Activated CD4-positive, alpha-beta T cell treated with anti-CD3 and anti-CD28 coated beads, Interleukin-2, amount 10 ng/mL, durations not matched to agents 7 days and 5 days (primary cell): ENCODE data around the gene CHDH. TPM values are rescaled to one million over a fixed set of nuclear protein-coding genes. Genes with fewer than 3 reads are reported as not detected.
A peak's percentile ranks its signal among the peaks of the same experiment; 100 is the strongest.

Experiments used
- CTCF ChIA-PET: fragments of 350-600 bp; sonication (Branson Sonifier 250); formaldehyde crosslinking; loops from one replicate; lab custom pipeline; 2021; ENCODE audit warnings: antibody characterized with exemption; lab: Charles Lee
- POLR2A ChIA-PET: fragments of 350-600 bp; sonication (Branson Sonifier 250); formaldehyde crosslinking; loops from one replicate; lab custom pipeline; 2021; ENCODE audit warnings: antibody characterized with exemption; lab: Charles Lee
- DNase-seq: peaks from one replicate; pipeline ENCODE4 v3.0.0-alpha.2; 2020
- H3K27ac Mint-ChIP-seq: one replicate; pipeline ENCODE4 v1.8.0; 2021; ENCODE audit warnings: mild to moderate bottlenecking, moderate library complexity, mixed read lengths
- H3K27me3 Mint-ChIP-seq: one replicate; pipeline ENCODE4 v1.8.0; 2021; ENCODE audit warnings: mixed read lengths
- H3K36me3 Mint-ChIP-seq: one replicate; pipeline ENCODE4 v1.8.0; 2021; ENCODE audit warnings: low read depth, mixed read lengths
- H3K4me1 Mint-ChIP-seq: one replicate; pipeline ENCODE4 v1.8.0; 2021; ENCODE audit warnings: mixed read lengths
- H3K4me3 Mint-ChIP-seq: one replicate; pipeline ENCODE4 v1.8.0; 2021; ENCODE audit warnings: mild to moderate bottlenecking, moderate library complexity, mixed read lengths
- H3K9me3 Mint-ChIP-seq: one replicate; pipeline ENCODE4 v1.8.0; 2021; ENCODE audit warnings: mixed read lengths
- total RNA-seq, 2 experiments: library from RNA; stranded (reverse); gene quantifications; one replicate each; pipeline ENCODE4 v1.2.3, GENCODE V29; 2021

The CHDH gene
- under 1 TPM; 0.40 to 0.79 TPM for total RNA-seq

DNA sequence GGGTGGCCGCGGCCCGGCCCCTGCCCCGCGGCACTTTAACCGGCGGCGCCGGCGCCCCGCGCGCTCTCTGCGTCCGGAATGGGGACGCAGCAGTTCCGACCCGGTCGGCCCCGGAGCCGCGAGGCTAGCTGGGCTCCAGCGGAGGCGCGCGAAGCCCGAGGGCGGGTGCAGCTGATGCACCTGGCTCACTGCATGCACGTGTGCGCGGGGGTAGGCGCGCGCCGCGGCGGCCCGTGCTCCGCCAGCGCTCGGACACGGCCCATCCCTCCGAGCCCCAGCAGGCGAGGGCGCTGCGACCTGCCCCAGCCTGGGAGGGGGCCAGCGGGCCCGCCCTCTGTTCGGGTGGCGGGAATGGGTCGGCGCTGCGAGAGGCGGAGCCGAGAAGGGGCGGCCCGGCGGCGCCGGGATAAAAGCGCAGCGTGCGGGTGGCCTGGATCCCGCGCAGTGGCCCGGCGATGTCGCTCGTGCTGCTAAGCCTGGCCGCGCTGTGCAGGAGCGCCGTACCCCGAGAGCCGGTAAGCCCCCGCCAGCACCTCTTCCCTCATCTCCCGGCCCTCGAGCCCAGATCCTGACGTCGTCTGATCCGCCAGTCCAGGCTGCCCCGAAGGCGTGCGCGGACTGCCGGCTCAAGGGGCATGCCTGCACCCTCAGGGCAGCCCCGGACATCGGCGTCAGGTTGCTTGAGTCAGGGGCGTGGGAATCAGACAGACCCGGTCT is at the start of gene CHDH, which contains the start of gene IL17RB:
Gene CHDH, minus strand, starts transcription at position 286 of the 717 bp plus-strand sequence. CDS start 22,411 bp downstream, outside the sequence.
Gene IL17RB, plus strand, starts transcription at position 435 of the 717 bp plus-strand sequence. Its CDS starts 21 bp downstream, at position 456.
- DNase-seq: no peak
- Mint-ChIP-seq H3K4me3 (peak within 1 kb of the TSS; percentile 65), H3K27me3 (peaks cover 56% of the 10 kb centered on the region), H3K27ac (no peak within 1 kb of the TSS), H3K9me3 (no peaks in the 10 kb centered on the region), H3K36me3 (no peaks in the 10 kb centered on the region), H3K4me1 (peaks cover 3% of the 10 kb centered on the region)
- ChIA-PET CTCF (no interaction called here), POLR2A (no interaction called here)

- peaks cover 49% of the 10 kb centered on the region for H3K4me1 Mint-ChIP-seq
- DNase-seq: peak; percentile 9
- POLR2A ChIA-PET: interaction anchor here (0.8 kb wide), 1 partner anchor 9 kb away, joined by 3 read pairs; no protein-coding TSS in a partner anchor
- peaks cover 33% of the 10 kb centered on the region for H3K36me3 Mint-ChIP-seq
- peak overlapping the region; percentile 92 for H3K4me3 Mint-ChIP-seq
- peak overlapping the region; percentile 97 for H3K27ac Mint-ChIP-seq
- H3K9me3 Mint-ChIP-seq: peaks cover 3% of the 10 kb centered on the region
- CTCF ChIA-PET: interaction anchor here (0.9 kb wide), 1 partner anchor 18 kb away, joined by 5 read pairs; no protein-coding TSS in a partner anchor
- H3K27me3 Mint-ChIP-seq: peaks cover 21% of the 10 kb centered on the region
These were observed 46.0 kb upstream of the CHDH start for GRCh38 chr3:53892286-53892637.

DNA sequence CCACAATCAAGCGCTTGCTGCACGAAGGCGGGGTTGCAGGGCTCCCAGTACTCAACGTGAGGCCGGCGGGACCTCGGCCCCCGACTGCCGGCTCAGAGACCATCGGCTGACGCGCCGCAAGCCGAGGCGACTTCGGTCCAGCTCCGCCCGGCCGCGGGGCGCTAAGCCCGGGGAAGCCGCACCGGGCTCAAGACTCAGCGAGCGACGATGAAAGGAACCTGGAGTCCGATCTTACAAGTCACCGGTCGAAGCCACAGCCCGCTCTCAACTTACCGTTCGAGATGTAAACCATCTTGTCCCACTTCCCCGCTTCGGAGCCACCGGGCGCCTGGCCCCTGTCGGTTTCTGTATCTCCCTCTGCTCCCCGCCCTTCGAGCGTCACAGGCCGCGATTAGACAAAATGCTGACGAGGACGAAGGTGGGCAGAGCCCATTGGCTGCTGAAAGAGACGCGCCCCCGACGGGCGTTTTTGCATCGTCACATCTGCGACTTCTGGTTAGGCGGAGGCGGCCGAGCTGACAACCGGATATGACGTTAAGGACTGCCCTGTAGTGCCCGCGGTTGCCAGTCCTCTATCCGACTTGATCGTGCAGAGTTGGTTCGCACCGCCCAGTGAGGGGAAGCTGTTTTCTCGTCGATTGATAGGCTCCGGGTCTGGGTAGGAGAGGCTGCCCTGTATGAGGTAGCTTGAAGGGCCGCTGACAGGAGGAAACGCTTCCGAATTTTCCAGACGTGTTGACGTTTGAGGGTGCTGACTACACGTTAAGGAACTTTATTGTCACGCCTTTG is 45.5 kb upstream of the CHDH start, which contains the start of gene SELENOK:
Gene SELENOK, minus strand, starts transcription at position 363 of the 789 bp plus-strand sequence.
- POLR2A ChIA-PET: interaction anchor here (0.8 kb wide), 1 partner anchor 9 kb away, joined by 3 read pairs; no protein-coding TSS in a partner anchor
- Mint-ChIP-seq H3K9me3 (peaks cover 3% of the 10 kb centered on the region), H3K4me3 (peak within 1 kb of the TSS; percentile 92), H3K4me1 (peaks cover 54% of the 10 kb centered on the region), H3K36me3 (peaks cover 37% of the 10 kb centered on the region), H3K27me3 (peaks cover 17% of the 10 kb centered on the region), H3K27ac (peak within 1 kb of the TSS; percentile 97)
- peak; percentile 98 for DNase-seq
- CTCF ChIA-PET: interaction anchor here (0.9 to 1.1 kb wide), 3 partner anchors 11 to 17 kb away, joined by 3 to 5 read pairs (median 4); no protein-coding TSS in a partner anchor

DNA sequence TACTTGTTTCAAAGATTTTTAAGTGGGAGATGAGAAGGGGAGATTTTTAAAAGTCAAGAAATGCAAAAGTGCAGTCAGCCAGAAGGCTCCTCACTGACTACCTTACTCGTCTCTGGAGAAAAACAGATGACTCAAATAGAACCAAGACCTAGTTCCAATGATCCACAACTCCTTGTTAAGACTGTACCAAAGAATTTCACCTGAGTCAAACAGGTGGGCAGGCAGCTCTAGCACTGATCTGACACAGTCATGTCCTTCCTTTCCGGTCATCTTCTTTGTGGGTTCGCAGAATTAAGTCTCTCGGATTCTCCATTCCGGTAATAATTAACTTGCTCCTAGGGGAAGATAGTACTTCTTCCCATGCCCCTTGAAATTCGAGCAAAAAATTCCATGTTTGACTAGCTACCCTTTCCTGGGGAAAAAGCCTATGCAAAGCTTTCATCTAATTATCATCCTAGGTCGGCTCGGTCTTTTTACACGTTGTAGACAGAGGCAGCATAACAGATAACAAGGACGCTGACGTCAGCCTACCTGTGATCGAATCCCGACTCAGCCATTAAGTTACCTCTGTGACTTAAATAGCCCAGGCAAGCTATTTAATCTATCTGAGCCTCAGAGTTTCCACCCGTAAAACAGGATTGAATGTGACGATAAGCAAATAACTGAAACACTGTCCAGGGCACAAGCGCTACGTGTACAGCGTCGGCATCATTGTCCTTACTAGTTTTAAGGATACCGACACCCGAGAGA is 44.7 kb upstream of the CHDH start:
- peak; percentile 72 for DNase-seq
- CTCF ChIA-PET: interaction anchor here (0.8 to 1.1 kb wide), 3 partner anchors 11 to 545 kb away, joined by 3 to 4 read pairs (median 3); no protein-coding TSS in a partner anchor
- peak overlapping the region; percentile 92 for H3K4me3 Mint-ChIP-seq
- peaks cover 3% of the 10 kb centered on the region for H3K9me3 Mint-ChIP-seq
- peaks cover 39% of the 10 kb centered on the region for H3K36me3 Mint-ChIP-seq
- H3K27me3 Mint-ChIP-seq: peaks cover 14% of the 10 kb centered on the region
- peak overlapping the region; percentile 97 for H3K27ac Mint-ChIP-seq
- peaks cover 55% of the 10 kb centered on the region for H3K4me1 Mint-ChIP-seq
- POLR2A ChIA-PET: no interaction called here

DNA sequence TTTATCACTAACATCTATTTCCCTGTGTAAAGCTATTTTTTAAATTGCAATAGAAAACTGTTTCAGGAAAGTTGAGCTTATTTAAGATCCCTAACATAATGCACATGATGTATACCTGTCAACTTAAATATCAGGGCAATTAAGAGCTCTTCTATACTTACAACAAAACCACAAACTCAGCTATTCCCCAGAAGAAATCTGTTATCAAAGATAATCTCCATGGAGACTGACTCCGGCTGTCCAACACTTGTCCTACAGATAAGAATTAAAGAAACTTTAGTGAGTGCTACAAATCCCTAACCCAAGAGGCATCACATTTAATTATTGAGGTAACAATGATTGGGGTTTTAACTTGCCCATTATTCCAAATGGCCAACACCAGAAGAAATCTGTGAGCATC is 42.0 kb upstream of the CHDH start:
- Mint-ChIP-seq H3K4me3 (no peak overlapping the region), H3K27ac (no peak overlapping the region), H3K9me3 (peaks cover 3% of the 10 kb centered on the region), H3K36me3 (peaks cover 51% of the 10 kb centered on the region), H3K27me3 (no peaks in the 10 kb centered on the region), H3K4me1 (peaks cover 58% of the 10 kb centered on the region)
- no peak for DNase-seq
- ChIA-PET POLR2A (no interaction called here), CTCF (no interaction called here)

GRCh38 chr3:53887446-53887845 is 41.2 kb upstream of the CHDH start:
- ChIA-PET CTCF (no interaction called here), POLR2A (no interaction called here)
- H3K4me1 Mint-ChIP-seq: peaks cover 57% of the 10 kb centered on the region
- peaks cover 55% of the 10 kb centered on the region for H3K36me3 Mint-ChIP-seq
- no peak overlapping the region for H3K4me3 Mint-ChIP-seq
- H3K27me3 Mint-ChIP-seq: no peaks in the 10 kb centered on the region
- no peak for DNase-seq
- no peaks in the 10 kb centered on the region for H3K9me3 Mint-ChIP-seq
- peak overlapping the region; percentile 57 for H3K27ac Mint-ChIP-seq

DNA sequence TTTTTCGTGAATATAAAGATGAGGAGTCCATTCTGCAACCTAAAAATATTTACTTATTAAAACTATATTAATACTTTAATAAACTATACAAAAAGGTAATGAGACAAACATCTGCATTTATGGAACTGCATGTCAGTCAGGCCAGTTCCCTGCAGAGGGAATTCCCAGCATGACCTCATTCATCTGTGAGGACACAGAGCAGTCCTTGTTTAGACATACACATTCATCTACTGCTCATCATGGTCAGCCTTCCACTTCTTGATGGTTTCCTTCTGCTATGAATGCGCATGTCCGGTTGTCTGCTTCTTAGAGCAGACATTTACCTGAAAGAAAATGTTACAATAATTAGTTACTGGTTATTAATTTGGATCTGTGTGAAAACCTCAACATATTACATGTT is 39.0 kb upstream of the CHDH start:
- CTCF ChIA-PET: no interaction called here
- peaks cover 59% of the 10 kb centered on the region for H3K4me1 Mint-ChIP-seq
- H3K4me3 Mint-ChIP-seq: no peak overlapping the region
- H3K9me3 Mint-ChIP-seq: no peaks in the 10 kb centered on the region
- DNase-seq: no peak
- POLR2A ChIA-PET: no interaction called here
- no peaks in the 10 kb centered on the region for H3K27me3 Mint-ChIP-seq
- H3K27ac Mint-ChIP-seq: no peak overlapping the region
- peaks cover 49% of the 10 kb centered on the region for H3K36me3 Mint-ChIP-seq

DNA sequence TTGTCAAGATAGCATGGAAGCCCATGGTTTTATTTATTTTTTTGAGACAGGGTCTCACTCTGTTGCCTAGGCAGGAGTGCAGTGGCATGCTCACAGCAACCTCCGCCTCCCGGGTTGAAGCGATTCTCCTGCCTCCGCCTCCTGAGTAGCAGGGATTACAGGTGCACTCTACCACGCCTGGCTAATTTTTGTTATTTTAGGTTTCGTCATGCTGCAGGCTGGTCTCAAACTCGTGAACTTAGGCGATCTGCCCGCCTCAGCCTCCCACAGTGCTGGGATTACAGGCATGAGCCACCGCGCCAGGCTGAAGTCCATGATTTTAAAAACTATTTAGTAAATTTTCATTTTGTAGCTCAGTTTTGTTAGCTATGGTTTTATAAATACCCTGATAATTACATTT is 38.4 kb upstream of the CHDH start:
- peaks cover 59% of the 10 kb centered on the region for H3K4me1 Mint-ChIP-seq
- peaks cover 52% of the 10 kb centered on the region for H3K36me3 Mint-ChIP-seq
- DNase-seq: no peak
- H3K4me3 Mint-ChIP-seq: no peak overlapping the region
- no peak overlapping the region for H3K27ac Mint-ChIP-seq
- no peaks in the 10 kb centered on the region for H3K9me3 Mint-ChIP-seq
- ChIA-PET POLR2A (no interaction called here), CTCF (no interaction called here)
- no peaks in the 10 kb centered on the region for H3K27me3 Mint-ChIP-seq

DNA sequence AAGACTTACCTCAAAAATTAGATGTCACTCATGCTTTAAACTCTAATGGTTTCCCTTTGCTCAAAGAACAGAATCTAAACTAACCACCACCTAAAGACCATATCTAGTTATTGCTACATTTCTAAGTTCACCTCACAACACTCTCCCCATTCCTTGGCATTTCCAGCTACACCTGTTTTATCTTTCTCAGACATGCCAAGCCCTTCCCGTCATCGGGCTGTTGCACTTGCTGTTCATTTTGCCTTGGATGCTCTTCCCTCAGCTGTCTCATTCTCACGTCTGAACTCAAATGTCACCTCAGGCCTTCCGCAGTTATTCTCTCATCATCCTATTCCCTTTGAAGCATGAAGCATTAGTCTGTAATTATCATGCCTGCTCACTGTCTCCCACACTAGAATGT is 36.8 kb upstream of the CHDH start:
- Mint-ChIP-seq H3K4me3 (peak overlapping the region; percentile 88), H3K27ac (no peak overlapping the region), H3K9me3 (no peaks in the 10 kb centered on the region), H3K36me3 (peaks cover 52% of the 10 kb centered on the region), H3K4me1 (peaks cover 48% of the 10 kb centered on the region), H3K27me3 (no peaks in the 10 kb centered on the region)
- DNase-seq: no peak
- POLR2A ChIA-PET: interaction anchor here (1.0 kb wide), 1 partner anchor 9 kb away, joined by 3 read pairs; the partner anchor contains the start of gene SELENOK
- CTCF ChIA-PET: no interaction called here

DNA sequence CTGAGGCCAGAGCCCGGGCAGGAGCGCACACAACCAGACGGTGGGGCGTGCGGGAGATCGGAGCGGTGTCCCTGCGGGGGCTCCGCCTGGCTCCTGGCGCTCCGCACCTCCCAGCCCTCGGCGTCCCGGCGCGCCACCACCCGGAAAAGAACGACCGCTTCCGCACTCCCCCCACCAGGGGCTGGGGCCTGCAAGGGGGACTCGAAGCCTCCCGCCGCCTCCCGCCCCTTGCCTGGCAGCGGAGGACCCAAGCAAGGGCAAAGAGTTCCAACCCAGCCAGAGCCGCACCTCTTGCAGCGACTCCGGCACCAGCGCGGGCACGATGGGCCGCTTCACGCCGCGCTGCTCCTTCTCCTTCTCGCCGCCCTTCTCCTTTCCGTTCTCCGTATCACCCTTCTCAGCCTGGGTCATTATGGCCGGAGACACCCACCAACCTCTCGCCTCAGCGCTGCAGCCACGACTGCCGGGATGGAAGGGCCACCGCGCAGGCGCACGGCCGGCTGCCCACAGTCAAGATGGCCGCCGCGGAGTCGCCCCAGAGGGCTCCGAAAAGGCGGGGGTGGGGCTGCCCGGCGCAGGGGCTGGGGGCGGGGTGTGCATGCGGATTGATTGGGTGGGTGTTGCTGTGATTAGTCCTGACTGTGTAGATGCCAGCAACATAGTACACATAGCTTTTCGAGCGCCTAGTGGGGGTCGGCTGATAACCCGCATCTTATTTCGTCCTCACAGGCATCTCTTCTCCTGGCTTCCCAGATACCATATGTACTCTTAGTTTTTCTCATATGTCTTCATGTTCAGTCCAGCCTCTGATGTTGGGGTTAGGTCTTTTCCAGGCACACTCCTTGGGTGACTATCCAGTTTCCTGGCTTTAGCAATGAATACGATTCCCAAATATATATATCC is 35.7 kb upstream of the CHDH start, which contains the start of gene ACTR8:
Gene ACTR8, minus strand, starts transcription at position 462 of the 903 bp plus-strand sequence. Its CDS starts 51 bp downstream, at position 411.
- DNase-seq: peak; percentile 85
- Mint-ChIP-seq H3K36me3 (peaks cover 52% of the 10 kb centered on the region), H3K27me3 (no peaks in the 10 kb centered on the region), H3K9me3 (no peaks in the 10 kb centered on the region), H3K4me1 (peaks cover 37% of the 10 kb centered on the region), H3K27ac (peak within 1 kb of the TSS; percentile 99), H3K4me3 (peak within 1 kb of the TSS; percentile 88)
- POLR2A ChIA-PET: no interaction called here
- CTCF ChIA-PET: interaction anchor here (0.6 kb wide), 1 partner anchor 538 kb away, joined by 3 read pairs; no protein-coding TSS in a partner anchor
